ENCODE measurements around the gene GPR65.
"Not testable (repeated sequence)": the region's sequence is repeated elsewhere in the genome, so short reads cannot be mapped to it uniquely, and the experiment has no call there.

GPR65 gene

DNA sequence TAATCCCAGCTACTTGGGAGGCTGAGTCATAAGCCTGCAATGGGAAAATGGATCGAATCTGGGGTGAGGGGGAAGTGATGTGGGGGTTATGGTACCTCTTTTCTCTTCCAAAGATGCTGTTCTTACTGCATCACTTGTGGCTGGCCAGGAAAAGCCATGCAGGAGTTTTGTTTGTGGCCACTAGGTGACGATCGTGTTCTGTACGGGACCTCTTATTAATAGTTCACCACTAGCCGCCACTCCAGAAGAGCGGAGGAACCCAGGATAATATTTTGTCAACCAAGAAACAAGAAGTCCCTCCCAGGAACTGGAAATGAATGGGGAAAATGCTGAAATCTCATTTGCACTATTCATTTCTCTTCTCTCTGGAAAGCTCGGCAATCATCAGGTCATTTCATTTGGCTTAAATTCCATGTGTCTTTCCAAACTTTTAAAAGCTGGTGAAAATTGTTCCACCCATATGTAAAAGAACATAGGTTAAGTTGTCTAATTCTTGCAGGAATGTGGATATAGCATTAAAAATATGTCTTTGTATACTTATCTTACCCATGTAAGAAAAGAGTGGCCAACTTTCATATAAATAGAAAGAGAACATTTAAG, 8.9 kb downstream of the GPR65 start:
- TF ChIP-seq, protein P1, sequence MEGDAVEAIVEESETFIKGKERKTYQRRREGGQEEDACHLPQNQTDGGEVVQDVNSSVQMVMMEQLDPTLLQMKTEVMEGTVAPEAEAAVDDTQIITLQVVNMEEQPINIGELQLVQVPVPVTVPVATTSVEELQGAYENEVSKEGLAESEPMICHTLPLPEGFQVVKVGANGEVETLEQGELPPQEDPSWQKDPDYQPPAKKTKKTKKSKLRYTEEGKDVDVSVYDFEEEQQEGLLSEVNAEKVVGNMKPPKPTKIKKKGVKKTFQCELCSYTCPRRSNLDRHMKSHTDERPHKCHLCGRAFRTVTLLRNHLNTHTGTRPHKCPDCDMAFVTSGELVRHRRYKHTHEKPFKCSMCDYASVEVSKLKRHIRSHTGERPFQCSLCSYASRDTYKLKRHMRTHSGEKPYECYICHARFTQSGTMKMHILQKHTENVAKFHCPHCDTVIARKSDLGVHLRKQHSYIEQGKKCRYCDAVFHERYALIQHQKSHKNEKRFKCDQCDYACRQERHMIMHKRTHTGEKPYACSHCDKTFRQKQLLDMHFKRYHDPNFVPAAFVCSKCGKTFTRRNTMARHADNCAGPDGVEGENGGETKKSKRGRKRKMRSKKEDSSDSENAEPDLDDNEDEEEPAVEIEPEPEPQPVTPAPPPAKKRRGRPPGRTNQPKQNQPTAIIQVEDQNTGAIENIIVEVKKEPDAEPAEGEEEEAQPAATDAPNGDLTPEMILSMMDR (IDR thresholded peaks at IDR 0.05; ENCODE audit: low read depth, low read length): peak; percentile 88
- DNase-seq (ENCODE audit: extremely low read depth, low read depth): peak; percentile 27

DNA sequence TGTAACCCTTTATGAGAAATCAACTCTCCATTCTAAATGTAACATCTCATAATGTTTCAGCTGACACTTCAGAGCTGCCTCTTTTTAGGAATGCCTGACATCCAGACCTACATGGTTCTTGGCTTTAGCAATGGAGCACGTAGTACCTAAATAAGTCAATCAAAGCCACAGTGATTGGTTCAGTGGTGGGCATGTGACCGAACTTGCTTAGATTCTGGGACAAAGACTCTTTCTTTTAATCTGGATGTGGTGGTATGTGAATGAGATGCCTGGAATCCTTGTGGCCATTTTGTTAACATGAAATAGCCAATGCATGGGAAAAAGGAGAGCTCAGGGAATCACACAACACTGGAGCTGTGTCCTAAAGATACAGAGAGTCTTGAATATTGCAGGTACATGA, 11.8 kb downstream of the GPR65 start:
- DNase-seq (ENCODE audit: extremely low read depth, low read depth): no peak
- TF ChIP-seq, protein P1 (IDR thresholded peaks at IDR 0.05; ENCODE audit: low read depth, low read length): no peak

DNA sequence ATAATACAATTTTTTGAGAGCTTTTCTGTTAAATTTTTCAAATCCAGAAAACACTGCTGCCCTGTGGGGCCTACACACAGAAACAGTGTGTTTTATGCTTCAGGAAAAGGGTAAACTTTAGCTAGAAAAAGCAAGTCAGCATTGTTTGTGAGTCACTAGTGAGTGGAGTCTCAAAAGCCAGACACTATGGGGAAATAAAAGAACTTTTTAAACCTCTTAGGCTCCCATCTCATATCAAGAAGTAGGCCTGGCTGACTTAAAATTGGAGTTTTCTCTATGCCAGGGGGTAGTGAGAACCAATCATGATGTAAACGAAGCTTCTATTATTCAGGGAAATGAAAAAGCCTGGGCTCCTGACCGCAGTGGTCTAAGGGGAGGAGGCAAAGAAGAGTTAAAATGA, 12.6 kb downstream of the GPR65 start:
- no peak for DNase-seq (ENCODE audit: extremely low read depth, low read depth)
- TF ChIP-seq, protein P1 (IDR thresholded peaks at IDR 0.05; ENCODE audit: low read depth, low read length): no peak

DNA sequence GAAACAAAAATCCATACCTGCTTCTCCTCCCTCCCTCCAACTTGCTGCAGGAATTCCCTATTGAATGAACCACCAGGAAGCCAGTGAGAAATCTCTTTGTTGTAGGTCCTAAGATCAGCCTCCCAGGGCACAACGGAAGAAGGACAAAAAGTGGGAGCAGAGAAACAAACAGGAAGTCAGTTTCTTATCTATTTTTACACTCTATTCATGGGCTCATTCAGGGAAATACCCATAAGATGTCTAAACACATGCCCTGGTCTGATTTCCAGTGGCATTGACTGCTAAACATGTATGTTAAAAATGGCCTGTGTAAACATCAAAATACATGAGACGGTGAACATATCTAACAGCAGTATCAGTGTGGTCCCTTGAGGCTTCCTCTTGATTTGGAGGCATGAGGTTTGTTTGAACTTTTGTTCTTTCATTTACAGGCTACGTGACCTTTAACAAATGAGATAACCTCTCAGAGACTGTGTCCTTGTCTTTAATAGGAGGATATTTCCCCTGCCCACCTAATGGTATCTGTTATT, 18.8 kb downstream of the GPR65 start:
- TF ChIP-seq, protein P1 (IDR thresholded peaks at IDR 0.05; ENCODE audit: low read depth, low read length): no peak
- no peak for DNase-seq (ENCODE audit: extremely low read depth, low read depth)

DNA sequence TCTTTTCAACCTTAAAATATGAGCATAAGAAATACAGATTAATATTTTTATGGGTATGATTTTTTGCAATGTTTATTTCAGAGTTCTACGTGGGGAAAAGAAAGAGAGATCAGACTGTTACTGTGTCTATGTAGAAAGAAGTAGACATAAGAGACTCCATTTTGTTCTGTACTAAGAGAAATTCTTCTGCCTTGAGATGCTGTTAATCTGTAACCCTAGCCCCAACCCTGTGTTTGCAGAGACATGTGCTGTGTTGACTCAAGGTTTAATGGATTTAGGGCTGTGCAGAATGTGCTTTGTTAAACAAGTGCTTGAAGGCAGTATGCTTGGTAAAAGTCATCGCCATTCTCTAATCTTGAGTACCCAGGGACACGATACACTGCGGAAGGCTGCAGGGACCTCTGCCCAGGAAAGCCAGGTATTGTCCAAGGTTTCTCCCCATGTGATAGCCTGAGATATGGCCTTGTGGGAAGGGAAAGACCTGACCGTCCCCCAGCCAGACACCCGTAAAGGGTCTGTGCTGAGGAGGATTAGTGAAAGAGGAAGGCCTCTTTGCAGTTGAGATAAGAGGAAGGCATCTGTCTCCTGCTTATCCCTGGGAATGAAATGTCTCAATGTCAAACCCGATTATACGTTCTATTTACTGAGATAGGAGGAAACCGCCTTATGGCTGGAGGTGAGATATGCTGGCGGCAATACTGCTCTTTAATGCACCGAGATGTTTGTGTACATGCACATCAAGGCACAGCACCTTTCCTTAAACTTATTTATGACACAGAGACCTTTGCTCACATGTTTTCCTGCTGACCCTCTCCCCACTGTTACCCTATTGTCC, 19.5 kb downstream of the GPR65 start:
- not testable (repeated sequence) for DNase-seq (ENCODE audit: extremely low read depth, low read depth)

DNA sequence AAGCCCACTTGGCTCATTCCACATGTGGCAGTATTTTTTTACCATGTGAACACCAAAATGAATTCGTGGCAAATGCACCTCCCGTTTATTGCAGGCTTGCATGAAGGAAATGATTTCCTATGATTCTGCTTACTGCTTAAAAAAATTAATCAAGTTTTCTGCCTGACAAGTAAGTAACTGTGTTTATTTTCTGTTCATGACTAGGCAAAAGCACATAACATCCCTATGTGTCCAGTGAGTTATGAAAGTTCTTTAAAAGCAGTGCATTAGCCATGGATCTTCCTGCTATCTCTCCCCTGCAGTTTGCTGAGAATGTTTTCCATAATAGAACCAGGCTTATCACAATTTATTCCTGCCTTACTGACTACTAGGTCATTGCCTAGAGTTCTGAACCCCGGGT, 20.4 kb downstream of the GPR65 start:
- DNase-seq (ENCODE audit: extremely low read depth, low read depth): no peak
- TF ChIP-seq, protein P1 (IDR thresholded peaks at IDR 0.05; ENCODE audit: low read depth, low read length): no peak

DNA sequence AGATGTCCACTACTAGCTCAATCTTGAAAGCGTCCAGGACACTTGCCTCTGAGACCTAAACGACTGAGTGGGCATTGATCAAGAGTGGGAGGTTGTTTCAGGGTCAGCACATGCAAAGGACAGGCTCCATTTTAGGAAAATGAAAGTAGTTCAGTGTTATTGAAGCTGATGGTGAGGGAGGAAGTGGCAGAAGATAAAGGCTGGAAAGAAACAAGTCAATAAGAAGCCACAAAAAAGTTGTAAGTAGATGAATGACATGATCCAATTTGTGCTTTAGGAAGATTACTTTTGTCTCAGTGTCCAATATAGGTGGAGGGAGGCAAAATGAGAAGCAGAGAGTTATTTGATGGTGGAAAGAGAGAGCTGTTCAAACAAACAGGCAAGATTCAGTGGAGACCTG, 22.0 kb downstream of the GPR65 start:
- TF ChIP-seq, protein P1 (IDR thresholded peaks at IDR 0.05; ENCODE audit: low read depth, low read length): no peak
- DNase-seq (ENCODE audit: extremely low read depth, low read depth): no peak
